Liver (tissue), 3 donors: ENCODE results near the gene PAK2.

Source experiments
- GABPA ChIP-seq, 2 donors: IDR thresholded peaks in 1 of 2; conservative IDR thresholded peaks in 1 of 2; 2 replicates each; pipeline ENCODE4 v1.6.1; 2016; ENCODE audit warnings: antibody characterized with exemption in 2 of 2, mild to moderate bottlenecking in 1 of 2, moderate library complexity in 1 of 2
- MAX ChIP-seq: IDR thresholded peaks from 2 replicates; pipeline ENCODE4 v1.6.1; 2016; ENCODE audit warnings: antibody characterized with exemption
- RAD21 ChIP-seq, 2 donors: IDR thresholded peaks; 2 replicates each; pipeline ENCODE4 v1.6.1; 2016; ENCODE audit warnings: antibody characterized with exemption in 2 of 2, mild to moderate bottlenecking in 2 of 2
- SP1 ChIP-seq: IDR thresholded peaks from 2 replicates; pipeline ENCODE4 v1.6.1; 2018; ENCODE audit warnings: antibody characterized with exemption, mild to moderate bottlenecking
- TAF1 ChIP-seq: conservative IDR thresholded peaks from 2 replicates; pipeline ENCODE4 v1.6.1; 2016; ENCODE audit warnings: antibody characterized with exemption, mild to moderate bottlenecking
- YY1 ChIP-seq: IDR thresholded peaks from 2 replicates; pipeline ENCODE4 v1.6.1; 2016; ENCODE audit warnings: antibody characterized with exemption, mild to moderate bottlenecking
- TF ChIP-seq, protein P1 (sequence below): IDR thresholded peaks from 2 replicates; pipeline ENCODE4 v1.6.1; 2016; ENCODE audit warnings: antibody characterized with exemption
- TF ChIP-seq, protein P2 (sequence below): fragments of 150-350 bp; IDR thresholded peaks from 2 replicates; pipeline ENCODE4 v1.5.1; 2017; ENCODE audit warnings: improper control_type of control experiment, low read depth, low read length; ENCODE audit not compliant: missing input control
- donor health status: healthy.
- donor health status: healthy.

- TF ChIP-seq TAF1 = no peak
- TF ChIP-seq, protein P1, sequence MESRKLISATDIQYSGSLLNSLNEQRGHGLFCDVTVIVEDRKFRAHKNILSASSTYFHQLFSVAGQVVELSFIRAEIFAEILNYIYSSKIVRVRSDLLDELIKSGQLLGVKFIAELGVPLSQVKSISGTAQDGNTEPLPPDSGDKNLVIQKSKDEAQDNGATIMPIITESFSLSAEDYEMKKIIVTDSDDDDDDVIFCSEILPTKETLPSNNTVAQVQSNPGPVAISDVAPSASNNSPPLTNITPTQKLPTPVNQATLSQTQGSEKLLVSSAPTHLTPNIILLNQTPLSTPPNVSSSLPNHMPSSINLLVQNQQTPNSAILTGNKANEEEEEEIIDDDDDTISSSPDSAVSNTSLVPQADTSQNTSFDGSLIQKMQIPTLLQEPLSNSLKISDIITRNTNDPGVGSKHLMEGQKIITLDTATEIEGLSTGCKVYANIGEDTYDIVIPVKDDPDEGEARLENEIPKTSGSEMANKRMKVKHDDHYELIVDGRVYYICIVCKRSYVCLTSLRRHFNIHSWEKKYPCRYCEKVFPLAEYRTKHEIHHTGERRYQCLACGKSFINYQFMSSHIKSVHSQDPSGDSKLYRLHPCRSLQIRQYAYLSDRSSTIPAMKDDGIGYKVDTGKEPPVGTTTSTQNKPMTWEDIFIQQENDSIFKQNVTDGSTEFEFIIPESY = no peak
- TF ChIP-seq, protein P2, sequence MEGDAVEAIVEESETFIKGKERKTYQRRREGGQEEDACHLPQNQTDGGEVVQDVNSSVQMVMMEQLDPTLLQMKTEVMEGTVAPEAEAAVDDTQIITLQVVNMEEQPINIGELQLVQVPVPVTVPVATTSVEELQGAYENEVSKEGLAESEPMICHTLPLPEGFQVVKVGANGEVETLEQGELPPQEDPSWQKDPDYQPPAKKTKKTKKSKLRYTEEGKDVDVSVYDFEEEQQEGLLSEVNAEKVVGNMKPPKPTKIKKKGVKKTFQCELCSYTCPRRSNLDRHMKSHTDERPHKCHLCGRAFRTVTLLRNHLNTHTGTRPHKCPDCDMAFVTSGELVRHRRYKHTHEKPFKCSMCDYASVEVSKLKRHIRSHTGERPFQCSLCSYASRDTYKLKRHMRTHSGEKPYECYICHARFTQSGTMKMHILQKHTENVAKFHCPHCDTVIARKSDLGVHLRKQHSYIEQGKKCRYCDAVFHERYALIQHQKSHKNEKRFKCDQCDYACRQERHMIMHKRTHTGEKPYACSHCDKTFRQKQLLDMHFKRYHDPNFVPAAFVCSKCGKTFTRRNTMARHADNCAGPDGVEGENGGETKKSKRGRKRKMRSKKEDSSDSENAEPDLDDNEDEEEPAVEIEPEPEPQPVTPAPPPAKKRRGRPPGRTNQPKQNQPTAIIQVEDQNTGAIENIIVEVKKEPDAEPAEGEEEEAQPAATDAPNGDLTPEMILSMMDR = no peak
- TF ChIP-seq RAD21 (IDR thresholded peaks at IDR 0.05) = no peak
- TF ChIP-seq MAX = no peak
- TF ChIP-seq YY1 = no peak
- no peak for TF ChIP-seq GABPA (IDR thresholded peaks at IDR 0.05 in 1 of 2, conservative IDR thresholded peaks at IDR 0.05 in 1 of 2)
- TF ChIP-seq SP1 = no peak
Observed at GRCh38 chr3:196695849-196696226, 43.8 kb upstream of the PAK2 start.
